ENCODE results near the gene IFITM10. TPM values are rescaled to one million over a fixed set of nuclear protein-coding genes. Genes with fewer than 3 reads are reported as not detected.

IFITM10 gene
- total RNA-seq: 0.32 and 0.43 TPM in 2 replicates

DNA sequence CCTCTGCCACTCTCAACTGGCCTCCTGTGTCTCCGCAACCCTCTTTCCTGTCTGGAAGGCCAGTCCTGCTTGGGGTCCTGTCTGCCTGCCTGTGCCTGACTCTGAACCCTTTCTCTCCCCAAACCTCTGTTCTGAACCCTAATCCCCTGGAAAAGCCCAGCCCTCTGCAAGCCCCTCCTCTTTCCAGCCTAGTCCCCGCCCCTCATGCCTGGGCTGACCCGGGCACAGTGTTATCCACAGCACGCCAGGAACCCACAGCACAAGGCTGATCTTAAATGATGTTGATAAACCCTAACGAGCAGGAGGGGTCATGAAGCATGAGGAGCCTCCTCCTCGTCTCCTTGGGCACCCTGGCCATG is at the start of gene IFITM10:
IFITM10 (minus strand) TSS at position 115 of the 359 bp plus-strand sequence. CDS start 153 bp downstream, outside the sequence.
- H3K4me3 ChIP-seq (ENCODE audit: low read depth, low read length): no peak within 1 kb of the TSS
- no peak for DNase-seq (ENCODE audit: low read depth)
- TF ChIP-seq, protein P1, sequence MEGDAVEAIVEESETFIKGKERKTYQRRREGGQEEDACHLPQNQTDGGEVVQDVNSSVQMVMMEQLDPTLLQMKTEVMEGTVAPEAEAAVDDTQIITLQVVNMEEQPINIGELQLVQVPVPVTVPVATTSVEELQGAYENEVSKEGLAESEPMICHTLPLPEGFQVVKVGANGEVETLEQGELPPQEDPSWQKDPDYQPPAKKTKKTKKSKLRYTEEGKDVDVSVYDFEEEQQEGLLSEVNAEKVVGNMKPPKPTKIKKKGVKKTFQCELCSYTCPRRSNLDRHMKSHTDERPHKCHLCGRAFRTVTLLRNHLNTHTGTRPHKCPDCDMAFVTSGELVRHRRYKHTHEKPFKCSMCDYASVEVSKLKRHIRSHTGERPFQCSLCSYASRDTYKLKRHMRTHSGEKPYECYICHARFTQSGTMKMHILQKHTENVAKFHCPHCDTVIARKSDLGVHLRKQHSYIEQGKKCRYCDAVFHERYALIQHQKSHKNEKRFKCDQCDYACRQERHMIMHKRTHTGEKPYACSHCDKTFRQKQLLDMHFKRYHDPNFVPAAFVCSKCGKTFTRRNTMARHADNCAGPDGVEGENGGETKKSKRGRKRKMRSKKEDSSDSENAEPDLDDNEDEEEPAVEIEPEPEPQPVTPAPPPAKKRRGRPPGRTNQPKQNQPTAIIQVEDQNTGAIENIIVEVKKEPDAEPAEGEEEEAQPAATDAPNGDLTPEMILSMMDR (IDR thresholded peaks at IDR 0.05; ENCODE audit: insufficient read depth, low read depth, low read length): no peak

DNA sequence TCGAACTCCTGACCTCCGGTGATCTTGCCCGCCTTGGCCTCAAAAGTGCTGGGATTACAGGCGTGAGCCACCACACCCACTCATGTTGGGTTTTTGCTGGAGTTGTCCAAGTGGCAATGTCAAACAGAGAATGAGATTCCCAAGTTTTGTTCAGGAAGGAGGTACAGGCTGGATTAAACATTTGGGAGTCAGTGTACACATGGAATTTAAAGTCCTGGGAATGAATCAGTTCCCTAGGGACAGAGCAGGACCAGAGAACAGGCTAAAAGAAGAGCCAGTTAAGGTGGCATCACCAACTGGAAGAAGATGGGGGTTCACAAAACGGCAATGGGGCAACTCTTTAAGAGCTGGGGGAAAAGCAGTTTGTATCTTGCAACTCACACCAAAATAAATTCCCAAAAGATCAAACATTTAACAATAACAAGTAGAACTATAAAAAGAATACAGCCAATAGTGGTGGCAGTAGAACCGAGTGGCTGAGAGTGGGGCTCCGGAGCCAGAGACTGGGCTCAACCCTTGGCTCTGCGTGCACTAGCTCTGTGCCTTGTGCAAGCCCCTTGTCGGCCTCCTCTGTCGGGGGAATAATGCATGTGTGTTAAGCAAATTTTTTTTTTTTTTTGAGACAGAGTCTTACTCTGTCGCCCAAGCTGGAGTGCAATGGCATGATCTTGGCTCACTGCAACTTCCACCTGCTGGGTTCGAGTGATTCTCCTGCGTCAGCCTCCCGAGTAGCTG is 47.2 kb upstream of the IFITM10 start:
- no peak overlapping the region for H3K4me3 ChIP-seq (ENCODE audit: low read depth, low read length)
- DNase-seq (ENCODE audit: low read depth): no peak
- TF ChIP-seq, protein P1 (IDR thresholded peaks at IDR 0.05; ENCODE audit: insufficient read depth, low read depth, low read length): no peak

DNA sequence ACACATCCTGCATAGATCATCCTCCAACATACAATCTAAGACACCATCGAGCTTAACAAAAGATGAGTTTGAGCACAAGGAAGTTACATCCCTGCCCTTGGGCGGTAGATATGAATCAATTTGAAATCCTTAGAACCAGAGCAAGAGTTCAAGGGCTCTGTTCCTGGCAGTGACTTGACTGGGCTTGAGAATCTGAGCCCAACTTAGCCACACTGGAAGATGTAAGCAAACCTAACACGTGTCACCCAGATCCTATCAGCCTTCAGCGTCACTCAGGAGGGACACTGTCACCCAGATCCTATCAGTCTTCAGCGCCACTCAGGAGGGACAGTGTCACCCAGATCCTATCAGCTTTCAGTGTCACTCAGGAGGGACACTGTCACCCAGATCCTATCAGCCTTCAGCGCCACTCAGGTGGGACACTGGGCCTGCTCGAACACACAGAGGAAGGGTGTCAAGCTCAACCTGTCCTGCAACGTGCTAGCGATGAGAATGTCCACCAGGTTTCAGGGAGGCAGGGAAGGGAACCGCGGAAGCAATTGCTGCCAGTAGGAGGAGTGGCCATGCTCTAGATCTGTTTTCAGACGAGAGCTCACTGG is 46.1 kb upstream of the IFITM10 start:
- H3K4me3 ChIP-seq (ENCODE audit: low read depth, low read length): no peak overlapping the region

DNA sequence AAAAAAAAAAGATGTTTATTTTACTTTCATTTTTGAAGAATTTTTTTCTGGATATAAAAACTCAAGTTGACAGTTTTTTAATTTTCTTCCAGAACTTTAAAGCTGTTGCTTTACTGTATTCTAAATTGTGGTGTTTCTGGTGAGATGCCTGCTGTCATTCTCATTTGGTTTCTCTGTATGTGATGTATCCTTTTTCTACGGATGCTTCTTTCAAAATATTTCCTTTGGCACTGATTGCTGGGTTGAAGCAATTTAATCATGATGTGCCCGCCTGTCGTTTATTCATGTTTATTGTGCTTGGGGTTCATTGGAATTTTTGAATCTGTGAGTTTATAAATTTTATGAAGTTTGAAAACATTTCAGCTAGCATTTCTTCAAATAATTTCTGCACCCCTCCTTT is 42.7 kb upstream of the IFITM10 start:
- TF ChIP-seq, protein P1 (IDR thresholded peaks at IDR 0.05; ENCODE audit: insufficient read depth, low read depth, low read length): no peak
- DNase-seq (ENCODE audit: low read depth): no peak
- H3K4me3 ChIP-seq (ENCODE audit: low read depth, low read length): no peak overlapping the region

More for the DNA sequence above, 46.1 kb upstream of the IFITM10 start:
- DNase-seq (ENCODE audit: low read depth): no peak
- TF ChIP-seq, protein P1 (IDR thresholded peaks at IDR 0.05; ENCODE audit: insufficient read depth, low read depth, low read length): no peak

DNA sequence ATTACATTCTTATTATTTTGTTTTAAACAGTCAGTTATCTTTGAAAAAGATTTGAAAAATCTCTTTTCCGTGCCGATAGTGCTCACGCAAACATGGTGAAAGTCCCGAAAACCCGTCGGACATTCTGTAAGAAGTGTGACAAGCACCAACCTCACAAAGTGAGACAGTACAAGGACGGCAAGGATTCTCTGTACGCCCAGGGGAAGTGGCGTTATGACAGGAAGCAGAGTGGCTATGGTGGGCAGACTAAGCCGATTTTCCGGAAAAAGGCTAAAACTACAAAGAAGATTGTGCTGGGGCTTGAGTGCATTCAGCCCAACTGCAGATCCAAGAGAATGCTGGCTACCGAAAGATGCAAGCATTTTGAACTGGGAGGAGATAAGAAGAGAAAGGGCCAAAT is 42.1 kb upstream of the IFITM10 start:
- DNase-seq (ENCODE audit: low read depth): no peak
- TF ChIP-seq, protein P1 (IDR thresholded peaks at IDR 0.05; ENCODE audit: insufficient read depth, low read depth, low read length): no peak
- H3K4me3 ChIP-seq (ENCODE audit: low read depth, low read length): no peak overlapping the region

DNA sequence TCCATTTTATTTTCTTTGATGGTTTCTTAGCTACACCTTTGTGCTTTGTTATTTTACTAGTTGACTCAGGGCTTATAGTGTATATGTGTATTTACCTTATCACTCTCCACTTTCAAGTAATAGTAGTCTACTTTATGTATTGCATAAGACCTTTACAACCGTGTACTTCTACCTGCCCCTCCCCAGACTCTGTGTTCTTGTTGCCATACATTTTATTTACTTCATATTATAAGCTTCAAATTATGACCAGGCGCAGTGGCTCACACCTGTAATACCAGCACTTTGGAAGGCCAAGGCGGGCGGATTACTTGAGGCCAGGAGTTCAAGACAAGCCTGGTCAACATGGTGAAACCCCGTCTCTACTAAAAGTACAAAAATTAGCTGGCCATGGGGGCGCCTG is 41.5 kb upstream of the IFITM10 start:
- no peak overlapping the region for H3K4me3 ChIP-seq (ENCODE audit: low read depth, low read length)
- TF ChIP-seq, protein P1 (IDR thresholded peaks at IDR 0.05; ENCODE audit: insufficient read depth, low read depth, low read length): no peak
- DNase-seq (ENCODE audit: low read depth): no peak
